Colonic mucosa (tissue), 4 donors: ENCODE data around the gene CTSD. TPM values are rescaled to one million over a fixed set of nuclear protein-coding genes. Genes with fewer than 3 reads are reported as not detected.

Source experiments
- DNase-seq: peaks from one replicate; pipeline ENCODE4 v3.0.0-alpha.2; 2020
- H3K27ac ChIP-seq: fragments of 200-600 bp; one replicate; pipeline ENCODE4 v1.8.0; 2021
- H3K27me3 ChIP-seq: fragments of 200-600 bp; one replicate; pipeline ENCODE4 v1.8.0; 2021
- H3K36me3 ChIP-seq: fragments of 200-600 bp; one replicate; pipeline ENCODE4 v1.8.0; 2021
- H3K4me1 ChIP-seq: fragments of 200-600 bp; one replicate; pipeline ENCODE4 v1.8.0; 2021; ENCODE audit warnings: mild to moderate bottlenecking
- H3K4me3 ChIP-seq: fragments of 200-600 bp; one replicate; pipeline ENCODE4 v1.8.0; 2021
- H3K9ac ChIP-seq, 2 donors: one replicate each; pipeline ENCODE4 v1.7.0; 2013; ENCODE audit warnings: control low read depth in 2 of 2, low read depth in 2 of 2, low read length in 2 of 2
- H3K9me3 ChIP-seq: fragments of 200-600 bp; one replicate; pipeline ENCODE4 v1.8.0; 2021
- intact Hi-C: fragments of 100-400 bp; cut with DNase I; formaldehyde crosslinking; loops from one replicate; pipeline ENCODE4 v1.14.1; 2022
- total RNA-seq, 2 donors: library from RNA; stranded (reverse); fragmentation: NEBNext Ultra II Directional in 1 of 2; extraction: Animal tissue kit (Norgen Biotek cat#: 25700) in 1 of 2; gene quantifications; one replicate each; pipeline ENCODE4 v1.2.1, GENCODE V29; 2021
- TF ChIP-seq, protein P1 (sequence below): fragments of 200-600 bp; IDR thresholded peaks from one replicate; pipeline ENCODE4 v1.8.0; 2022; ENCODE audit warnings: antibody characterized with exemption, mild to moderate bottlenecking
- donor health status: healthy.
- donor health status: DM: no; HTN: no; CAD: no.
- donor health status: DM: no; HTN: no; CAD: no.

CTSD gene
- total RNA-seq, 2 donors from 2014 or later = 633 to 887 TPM

- Histone ChIP-seq H3K36me3 (no peaks in the 10 kb centered on the region), H3K27ac (no peak overlapping the region), H3K27me3 (peaks cover 14% of the 10 kb centered on the region), H3K4me1 (no peaks in the 10 kb centered on the region), H3K9ac (no peak overlapping the region), H3K9me3 (no peaks in the 10 kb centered on the region), H3K4me3 (no peak overlapping the region)
- no peak for DNase-seq
- intact Hi-C loops = no loop called here
- TF ChIP-seq, protein P1, sequence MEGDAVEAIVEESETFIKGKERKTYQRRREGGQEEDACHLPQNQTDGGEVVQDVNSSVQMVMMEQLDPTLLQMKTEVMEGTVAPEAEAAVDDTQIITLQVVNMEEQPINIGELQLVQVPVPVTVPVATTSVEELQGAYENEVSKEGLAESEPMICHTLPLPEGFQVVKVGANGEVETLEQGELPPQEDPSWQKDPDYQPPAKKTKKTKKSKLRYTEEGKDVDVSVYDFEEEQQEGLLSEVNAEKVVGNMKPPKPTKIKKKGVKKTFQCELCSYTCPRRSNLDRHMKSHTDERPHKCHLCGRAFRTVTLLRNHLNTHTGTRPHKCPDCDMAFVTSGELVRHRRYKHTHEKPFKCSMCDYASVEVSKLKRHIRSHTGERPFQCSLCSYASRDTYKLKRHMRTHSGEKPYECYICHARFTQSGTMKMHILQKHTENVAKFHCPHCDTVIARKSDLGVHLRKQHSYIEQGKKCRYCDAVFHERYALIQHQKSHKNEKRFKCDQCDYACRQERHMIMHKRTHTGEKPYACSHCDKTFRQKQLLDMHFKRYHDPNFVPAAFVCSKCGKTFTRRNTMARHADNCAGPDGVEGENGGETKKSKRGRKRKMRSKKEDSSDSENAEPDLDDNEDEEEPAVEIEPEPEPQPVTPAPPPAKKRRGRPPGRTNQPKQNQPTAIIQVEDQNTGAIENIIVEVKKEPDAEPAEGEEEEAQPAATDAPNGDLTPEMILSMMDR = no peak
Observed at GRCh38 chr11:1744891-1745700, 18.6 kb downstream of the CTSD start.

GRCh38 chr11:1744137-1744886, 19.4 kb downstream of the CTSD start:
- H3K27ac ChIP-seq = no peak overlapping the region
- no peak overlapping the region for H3K9ac ChIP-seq
- no peaks in the 10 kb centered on the region for H3K36me3 ChIP-seq
- no peaks in the 10 kb centered on the region for H3K4me1 ChIP-seq
- H3K27me3 ChIP-seq = peaks cover 13% of the 10 kb centered on the region
- intact Hi-C loops = no loop called here
- H3K4me3 ChIP-seq = no peak overlapping the region
- DNase-seq = no peak
- H3K9me3 ChIP-seq = no peaks in the 10 kb centered on the region
- TF ChIP-seq, protein P1 = no peak

- Histone ChIP-seq H3K27ac (no peak overlapping the region), H3K9me3 (no peaks in the 10 kb centered on the region), H3K4me3 (no peak overlapping the region), H3K36me3 (no peaks in the 10 kb centered on the region), H3K27me3 (peaks cover 6% of the 10 kb centered on the region), H3K4me1 (no peaks in the 10 kb centered on the region), H3K9ac (no peak overlapping the region)
- TF ChIP-seq, protein P1 = no peak
- intact Hi-C loops = no loop called here
- no peak for DNase-seq
Observed at GRCh38 chr11:1743585-1744136, 20.1 kb downstream of the CTSD start.

GRCh38 chr11:1742869-1743584, 20.7 kb downstream of the CTSD start:
- Histone ChIP-seq H3K4me3 (no peak overlapping the region), H3K4me1 (no peaks in the 10 kb centered on the region), H3K36me3 (no peaks in the 10 kb centered on the region), H3K9me3 (no peaks in the 10 kb centered on the region), H3K9ac (no peak overlapping the region), H3K27ac (no peak overlapping the region), H3K27me3 (no peaks in the 10 kb centered on the region)
- DNase-seq = no peak
- intact Hi-C loops = no loop called here
- TF ChIP-seq, protein P1 = no peak

- Histone ChIP-seq H3K27me3 (no peaks in the 10 kb centered on the region), H3K4me3 (no peak overlapping the region), H3K4me1 (no peaks in the 10 kb centered on the region), H3K27ac (no peak overlapping the region), H3K9me3 (no peaks in the 10 kb centered on the region), H3K36me3 (no peaks in the 10 kb centered on the region), H3K9ac (no peak overlapping the region)
- TF ChIP-seq, protein P1 = no peak
- no peak for DNase-seq
- intact Hi-C loops = no loop called here
Observed at GRCh38 chr11:1742371-1742770, 21.4 kb downstream of the CTSD start.
